Measurements from ENCODE around the gene CREB3L1.

CREB3L1 gene

GRCh38 chr11:46367916-46368267, 90.4 kb downstream of the CREB3L1 start:
- no peak for DNase-seq

GRCh38 chr11:46369458-46370152, 92.1 kb downstream of the CREB3L1 start:
- DNase-seq = peak; percentile 46 to 55

DNA sequence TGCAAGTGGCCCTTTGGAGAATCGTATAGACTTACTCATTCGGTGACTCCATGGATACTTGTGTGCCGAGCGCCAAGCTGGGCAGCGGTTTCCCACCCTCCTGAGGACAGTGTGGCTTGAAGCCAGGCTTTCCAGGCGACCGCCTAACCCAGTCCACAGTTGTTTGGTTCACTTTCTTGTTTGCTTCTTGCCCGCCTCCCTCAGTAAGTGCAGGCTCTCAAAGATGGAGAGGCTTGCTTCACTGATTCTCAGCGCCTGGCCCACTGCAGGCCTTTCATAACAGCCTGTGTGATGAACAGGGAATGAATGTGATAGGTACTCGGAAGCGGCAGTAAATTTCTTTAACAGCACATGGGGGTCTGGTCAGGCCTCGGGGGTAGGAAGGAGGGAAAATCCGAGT, 92.8 kb downstream of the CREB3L1 start:
- no peak for DNase-seq

Data from SHP77 (cell line).